GM23248 (cell line): ENCODE data around the gene CALML6. TPM values are rescaled to one million over a fixed set of nuclear protein-coding genes. Genes with fewer than 3 reads are reported as not detected.

Experiments
- DNase-seq: peaks from one replicate; pipeline ENCODE4 v3.0.0-alpha.2; 2015
- H2AFZ ChIP-seq: fragments of 200-600 bp; sonication (generic); 2 replicates; pipeline ENCODE4 v1.6.1; 2016; ENCODE audit warnings: antibody characterized with exemption
- H3F3A ChIP-seq: fragments of 200-600 bp; sonication (generic); 2 replicates; pipeline ENCODE4 v1.6.1; 2016; ENCODE audit warnings: mild to moderate bottlenecking, antibody characterized with exemption, mixed run types; ENCODE audit not compliant: insufficient read depth
- H3K27ac ChIP-seq: fragments of 200-600 bp; sonication (generic); 2 replicates; pipeline ENCODE4 v1.5.1; 2016; ENCODE audit warnings: mild to moderate bottlenecking
- H3K27me3 ChIP-seq: fragments of 200-600 bp; sonication (generic); replicated peaks from 2 replicates; pipeline ENCODE4 v1.6.1; 2016; ENCODE audit warnings: mild to moderate bottlenecking; ENCODE audit not compliant: insufficient read depth
- H3K36me3 ChIP-seq: fragments of 200-600 bp; sonication (generic); 2 replicates; pipeline ENCODE4 v1.6.1; 2016; ENCODE audit warnings: low read depth, mild to moderate bottlenecking
- H3K4me1 ChIP-seq: fragments of 200-600 bp; sonication (generic); 2 replicates; pipeline ENCODE4 v1.6.1; 2016; ENCODE audit warnings: mild to moderate bottlenecking; ENCODE audit not compliant: insufficient read depth
- H3K4me2 ChIP-seq: fragments of 200-600 bp; sonication (generic); one replicate; pipeline ENCODE4 v1.6.1; 2016; ENCODE audit warnings: mild to moderate bottlenecking; ENCODE audit not compliant: unreplicated experiment
- H3K4me3 ChIP-seq: fragments of 200-600 bp; sonication (generic); 2 replicates; pipeline ENCODE4 v1.5.1; 2016; ENCODE audit warnings: mild to moderate bottlenecking
- H3K79me2 ChIP-seq: fragments of 200-600 bp; sonication (generic); 2 replicates; pipeline ENCODE4 v1.6.1; 2016; ENCODE audit warnings: mild to moderate bottlenecking; ENCODE audit not compliant: insufficient read depth
- H3K9ac ChIP-seq: fragments of 200-600 bp; sonication (generic); 2 replicates; pipeline ENCODE4 v1.6.1; 2016; ENCODE audit warnings: mild to moderate bottlenecking
- H3K9me2 ChIP-seq: fragments of 200-600 bp; sonication (generic); 2 replicates; pipeline ENCODE4 v1.6.1; 2016; ENCODE audit warnings: mixed run types, mild to moderate bottlenecking, moderate library complexity; ENCODE audit not compliant: insufficient read depth
- H3K9me3 ChIP-seq: fragments of 200-600 bp; sonication (generic); one replicate; pipeline ENCODE4 v1.6.1; 2017; ENCODE audit warnings: low read depth
- H4K20me1 ChIP-seq: fragments of 200-600 bp; sonication (generic); 2 replicates; pipeline ENCODE4 v1.6.0; 2016; ENCODE audit not compliant: insufficient read depth
- EZH2 ChIP-seq: fragments of 200-600 bp; sonication (generic); IDR thresholded peaks from 2 replicates; pipeline ENCODE4 v1.6.1; 2018; ENCODE audit warnings: antibody characterized with exemption, mild to moderate bottlenecking; ENCODE audit not compliant: insufficient read depth, poor library complexity, severe bottlenecking
- EZH2phosphoT487 ChIP-seq: fragments of 200-600 bp; sonication (generic); IDR thresholded peaks from 2 replicates; pipeline ENCODE4 v1.6.1; 2018; ENCODE audit warnings: antibody characterized with exemption, moderate library complexity, mild to moderate bottlenecking, low read depth; ENCODE audit not compliant: insufficient read depth
- whole genome bisulfite sequencing, 2 experiments: methylation state at CpG; one replicate each; pipeline ENCODE4 v1.1.6; 2015 to 2017; ENCODE audit warnings: low lambda C conversion rate in 2 of 2, low coverage in 1 of 2; ENCODE audit errors: missing lambda C conversion rate in 2 of 2; 5-methylcytosine and 5-hydroxymethylcytosine counted together
- in situ Hi-C: fragments of 300-500 bp; cut with MboI; formaldehyde crosslinking; loops from 2 replicates; pipeline ENCODE4 v1.15.0; 2020
- polyA plus RNA-seq: library from polyadenylated mRNA; unstranded; fragments of >200 nt; fragmentation: Nextera tagmentation; extraction: Ambion mirVana; gene quantifications from 2 replicates; pipeline ENCODE4 v1.2.1, GENCODE V29; 2016
- total RNA-seq: library from RNA; depleted of rRNA; stranded (reverse); fragments of >200 nt; shearing (Covaris generic); gene quantifications from 2 replicates; pipeline ENCODE4 v1.2.3, GENCODE V29; 2014

CALML6 gene
- total and polyA plus RNA-seq, 2 experiments from 2014 or later, result 0.11 TPM; not detected in 1

- no peak for TF ChIP-seq EZH2
- TF ChIP-seq EZH2phosphoT487, result no peak
- no peaks in the 10 kb centered on the region for H3K9me2 ChIP-seq
- 79 to 93% methylated on average over 2 of the region's 2 CpGs for whole genome bisulfite sequencing, 2 experiments
- peaks cover 87% of the 10 kb centered on the region for H4K20me1 ChIP-seq
- H3K27me3 ChIP-seq, result no peaks in the 10 kb centered on the region
- H3K4me1 ChIP-seq, result peaks cover 28% of the 10 kb centered on the region
- no peak overlapping the region for H3K9ac ChIP-seq
- in situ Hi-C loops, result no loop called here
- H3F3A ChIP-seq, result peaks cover 48% of the 10 kb centered on the region
- H3K4me2 ChIP-seq, result no peak overlapping the region
- no peak overlapping the region for H3K4me3 ChIP-seq
- no peak overlapping the region for H2AFZ ChIP-seq
- no peak overlapping the region for H3K27ac ChIP-seq
- no peaks in the 10 kb centered on the region for H3K9me3 ChIP-seq
- no peak for DNase-seq
- peaks cover 100% of the 10 kb centered on the region for H3K79me2 ChIP-seq
- peaks cover 10% of the 10 kb centered on the region; the same call in 1 of the 2 replicates for H3K36me3 ChIP-seq
Measured at GRCh38 chr1:1873186-1873585, 41.9 kb upstream of the CALML6 start.

GRCh38 chr1:1874901-1875300 is 40.2 kb upstream of the CALML6 start:
- 97 to 99% methylated on average over 7 of the region's 7 CpGs for WGBS, 2 experiments
- H3K36me3 ChIP-seq, result peaks cover 10% of the 10 kb centered on the region; the same call in 1 of the 2 replicates
- DNase-seq, result no peak

GRCh38 chr1:1875932-1876331 is 39.1 kb upstream of the CALML6 start:
- no peak overlapping the region for H3K4me3 ChIP-seq
- in situ Hi-C loops, result no loop called here
- no peak overlapping the region for H3K4me2 ChIP-seq
- no peaks in the 10 kb centered on the region for H3K9me3 ChIP-seq
- H3K4me1 ChIP-seq, result peaks cover 22% of the 10 kb centered on the region
- WGBS, 2 experiments, result 14 to 31% methylated on average over 1 of the region's 1 CpG
- H3K27ac ChIP-seq, result peak overlapping the region; percentile 34
- H3F3A ChIP-seq, result peaks cover 39% of the 10 kb centered on the region
- no peaks in the 10 kb centered on the region for H3K27me3 ChIP-seq
- H3K9me2 ChIP-seq, result no peaks in the 10 kb centered on the region
- H4K20me1 ChIP-seq, result peaks cover 78% of the 10 kb centered on the region
- H3K79me2 ChIP-seq, result peaks cover 100% of the 10 kb centered on the region
- H2AFZ ChIP-seq, result no peak overlapping the region
- peak; percentile 31 for DNase-seq
- peaks cover 10% of the 10 kb centered on the region; the same call in 1 of the 2 replicates for H3K36me3 ChIP-seq
- TF ChIP-seq EZH2phosphoT487 (no peak), EZH2 (no peak)
- H3K9ac ChIP-seq, result no peak overlapping the region

More at GRCh38 chr1:1874901-1875300, 40.2 kb upstream of the CALML6 start:
- in situ Hi-C loops, result no loop called here
- no peaks in the 10 kb centered on the region for H3K9me3 ChIP-seq
- no peaks in the 10 kb centered on the region for H3K27me3 ChIP-seq
- no peak overlapping the region for H3K4me2 ChIP-seq
- no peaks in the 10 kb centered on the region for H3K9me2 ChIP-seq
- TF ChIP-seq EZH2phosphoT487 (no peak), EZH2 (no peak)
- no peak overlapping the region for H3K4me3 ChIP-seq
- peaks cover 22% of the 10 kb centered on the region for H3K4me1 ChIP-seq
- no peak overlapping the region for H3K9ac ChIP-seq
- H4K20me1 ChIP-seq, result peaks cover 84% of the 10 kb centered on the region
- H3F3A ChIP-seq, result peaks cover 45% of the 10 kb centered on the region
- no peak overlapping the region for H2AFZ ChIP-seq
- no peak overlapping the region for H3K27ac ChIP-seq
- peaks cover 100% of the 10 kb centered on the region for H3K79me2 ChIP-seq

- H3K36me3 ChIP-seq, result peaks cover 10% of the 10 kb centered on the region; the same call in 1 of the 2 replicates
Measured at GRCh38 chr1:1876335-1876930, 38.6 kb upstream of the CALML6 start.

More at GRCh38 chr1:1876335-1876930, 38.6 kb upstream of the CALML6 start:
- Histone ChIP-seq H2AFZ (no peak overlapping the region), H3K27ac (peak overlapping the region; percentile 34), H3K9ac (no peak overlapping the region), H3K9me3 (no peaks in the 10 kb centered on the region), H3K4me1 (peaks cover 22% of the 10 kb centered on the region), H4K20me1 (peaks cover 78% of the 10 kb centered on the region), H3K4me2 (no peak overlapping the region), H3K79me2 (peaks cover 100% of the 10 kb centered on the region), H3F3A (peaks cover 39% of the 10 kb centered on the region), H3K9me2 (no peaks in the 10 kb centered on the region), H3K4me3 (no peak overlapping the region), H3K27me3 (no peaks in the 10 kb centered on the region)
- 77 to 81% methylated on average over 8 to 11 of the region's 11 CpGs for WGBS, 2 experiments
- in situ Hi-C loops, result no loop called here
- DNase-seq, result peak; percentile 61
- TF ChIP-seq EZH2, result no peak
- TF ChIP-seq EZH2phosphoT487, result no peak
